Left forelimb (tissue), 1 donor: ENCODE data around the gene C5orf34.
"Not testable (repeated sequence)": the region's sequence is repeated elsewhere in the genome, so short reads cannot be mapped to it uniquely, and the experiment has no call there.

Experiments
- DNase-seq: peaks from one replicate; pipeline ENCODE4 v3.0.0-alpha.2; 2018; ENCODE audit warnings: low spot score

Gene C5orf34

DNA sequence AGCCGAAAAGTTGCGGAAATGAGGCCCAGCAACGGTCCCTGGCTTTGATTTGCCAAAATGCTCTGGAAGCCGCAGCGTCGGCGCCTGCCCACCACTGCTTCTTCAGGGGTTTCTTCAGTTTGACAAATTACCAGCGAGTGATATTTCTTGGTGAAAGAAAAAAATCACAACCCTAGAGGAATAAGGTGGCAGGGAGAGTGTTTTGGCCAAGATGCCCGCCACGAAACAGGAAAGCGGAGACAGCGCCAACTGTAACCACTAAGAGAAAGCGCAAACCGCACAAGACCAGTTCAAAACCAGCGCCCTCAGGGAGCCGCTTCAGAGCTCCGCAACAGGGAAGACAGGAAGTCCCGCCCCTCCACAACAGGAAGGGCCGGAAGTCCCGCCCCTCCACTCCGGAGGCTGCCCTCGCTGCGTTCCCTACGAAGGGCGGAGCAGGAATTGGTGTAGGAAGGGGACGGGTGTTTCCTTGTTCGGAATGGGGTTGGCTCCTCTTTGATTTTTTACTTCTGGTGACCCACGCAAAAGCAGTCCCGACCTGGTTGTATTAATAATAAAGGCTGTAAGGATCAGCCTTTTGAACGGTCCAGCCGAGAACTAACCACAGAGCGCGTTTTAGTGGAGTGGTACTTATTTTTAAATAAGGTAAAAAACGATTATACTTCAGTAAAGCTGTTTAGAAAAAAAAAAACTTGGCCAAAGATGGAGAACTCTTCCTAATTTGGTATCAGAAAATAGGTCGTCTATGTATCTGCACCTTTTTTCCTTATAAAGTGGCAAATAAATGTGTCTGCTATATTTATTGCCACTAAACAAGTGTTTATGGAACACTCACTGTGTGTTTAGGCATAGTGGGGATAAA, at the start of gene C5orf34:
Gene C5orf34, minus strand, starts transcription at position 333 of the 862 bp plus-strand sequence. CDS start 5,809 bp downstream, outside the sequence.
- peak; percentile 98 for DNase-seq

DNA sequence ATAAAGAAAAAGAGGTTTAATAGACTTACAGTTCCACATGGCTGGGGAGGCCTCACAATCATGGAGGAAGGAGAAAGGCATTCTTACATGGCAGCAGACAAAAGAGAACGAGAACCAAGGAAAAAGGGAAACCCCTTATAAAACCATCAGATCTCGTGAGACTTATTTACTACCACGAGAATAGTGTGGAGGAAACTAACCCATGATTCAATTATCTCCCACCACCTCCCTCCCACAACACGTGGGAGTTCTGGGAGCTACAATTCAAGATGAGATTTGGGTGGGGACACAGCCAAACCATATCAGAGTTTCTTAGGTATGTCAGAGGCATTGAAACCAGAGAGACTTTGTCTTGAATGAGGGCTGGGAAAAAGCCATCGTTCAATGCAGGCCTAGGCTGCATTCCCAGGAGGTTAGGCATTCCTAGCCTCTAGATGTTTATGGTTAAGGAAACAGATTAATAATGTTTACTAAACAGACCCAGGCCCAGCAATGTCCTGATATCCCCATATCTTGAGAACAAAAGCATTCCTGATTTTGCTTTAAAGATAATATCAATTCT, 49.4 kb upstream of the C5orf34 start:
- no peak for DNase-seq

DNA sequence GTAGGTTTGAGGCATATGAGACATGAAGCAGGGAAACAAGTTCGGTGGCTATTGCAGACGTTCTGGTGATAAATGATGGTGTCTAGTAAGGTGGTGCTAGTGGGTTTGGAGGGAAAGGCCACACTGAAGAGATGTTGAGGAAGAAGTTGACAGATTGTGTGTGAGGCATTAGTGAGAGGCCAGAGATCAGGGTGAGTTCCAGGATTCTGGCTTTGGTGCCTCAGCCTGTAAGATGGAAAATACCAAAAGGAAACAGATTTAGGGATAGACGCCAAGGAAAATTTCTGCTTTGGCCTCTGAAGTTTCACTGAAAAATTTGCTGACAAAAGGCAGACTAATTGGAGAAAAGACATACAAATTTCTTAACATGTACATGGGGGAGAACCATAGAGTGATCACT, 48.4 kb upstream of the C5orf34 start:
- DNase-seq = no peak

DNA sequence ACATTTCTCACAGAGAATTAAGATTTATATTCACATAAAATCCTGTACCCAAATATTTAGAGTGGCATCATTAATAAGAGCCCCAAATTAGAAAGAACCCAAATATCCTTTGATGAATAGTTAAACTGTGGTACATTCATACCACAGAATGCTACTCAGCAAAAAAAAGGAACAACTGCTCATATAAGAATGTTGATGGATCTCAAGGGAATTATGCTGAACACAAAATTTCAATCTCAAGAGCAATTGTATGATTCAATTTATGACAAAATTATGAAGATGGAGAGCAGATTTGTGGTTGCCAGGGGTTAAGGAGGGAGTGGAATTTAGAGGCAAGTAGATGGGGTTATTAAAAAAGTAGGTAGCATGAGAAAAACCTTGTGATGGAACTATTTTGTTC, 46.4 kb upstream of the C5orf34 start:
- no peak for DNase-seq

DNA sequence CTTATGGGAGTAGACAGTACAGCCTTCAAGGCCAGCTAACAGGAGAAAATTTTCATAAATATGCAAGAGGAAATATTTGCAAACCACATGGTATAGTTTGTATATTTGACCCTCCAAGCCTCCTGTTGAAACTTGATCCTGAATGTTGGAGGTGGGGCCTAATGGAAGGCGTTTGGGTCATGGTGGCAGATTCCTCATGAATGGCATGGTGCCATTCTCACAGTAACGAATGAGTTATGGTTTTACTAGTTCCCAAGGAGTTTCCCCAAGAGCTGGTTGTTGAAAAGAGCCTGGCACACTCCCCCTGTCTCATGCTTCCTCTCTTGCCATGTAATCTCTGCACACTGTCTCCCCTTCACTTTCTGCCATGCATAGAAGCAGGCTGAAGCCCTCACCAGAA, 45.2 kb upstream of the C5orf34 start:
- DNase-seq = no peak

DNA sequence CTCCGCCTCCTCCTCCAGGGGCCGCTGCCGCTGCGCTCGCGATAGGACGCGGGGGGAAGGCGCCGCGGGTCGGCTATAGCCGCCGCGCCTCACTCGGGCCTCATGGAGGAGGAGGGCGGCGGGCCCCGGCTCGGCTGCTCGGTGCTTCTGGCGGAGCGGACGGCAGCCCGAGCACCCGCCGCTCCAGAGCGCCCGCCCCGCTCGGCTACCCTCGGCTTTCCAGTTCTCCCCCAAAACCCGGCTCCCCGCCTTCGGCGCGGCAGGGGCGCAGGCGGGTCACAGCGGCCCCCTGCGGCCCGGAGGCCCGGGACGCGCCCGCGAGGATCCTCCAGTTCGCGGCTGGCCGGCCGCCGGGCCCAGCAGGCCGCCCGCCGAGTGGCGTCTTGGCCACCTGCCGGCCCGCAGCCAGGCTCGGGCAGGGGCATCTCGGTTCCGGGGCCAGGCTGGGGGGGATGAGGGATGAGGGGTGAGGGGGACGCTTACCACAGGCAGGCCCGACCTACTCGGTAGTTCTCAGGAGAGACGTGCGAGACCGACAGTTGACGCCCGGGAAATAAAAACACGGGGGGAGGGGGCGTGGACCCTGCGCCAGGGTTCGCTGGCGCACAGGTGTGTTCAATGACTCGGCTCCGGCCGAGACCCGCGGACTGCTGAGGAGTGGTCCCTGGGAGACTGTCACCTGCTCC, 42.1 kb upstream of the C5orf34 start, which contains the start of gene PAIP1:
Gene PAIP1, minus strand, starts transcription at position 221 of the 686 bp plus-strand sequence. CDS start 231 bp downstream, outside the sequence.
- peak; percentile 92 for DNase-seq

DNA sequence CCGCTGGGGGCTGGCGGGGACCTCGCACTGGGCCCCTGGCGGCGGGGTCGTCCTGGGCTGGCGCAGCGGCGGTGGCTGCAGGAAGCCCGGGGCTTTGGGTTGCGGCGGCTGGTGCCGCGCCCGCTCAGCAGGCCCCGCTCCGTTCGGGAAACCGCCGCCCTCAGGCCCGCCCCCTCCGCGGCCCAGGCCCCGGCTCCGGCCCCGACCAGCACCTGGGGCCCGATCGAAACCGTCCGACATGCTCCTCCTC, 41.6 kb upstream of the C5orf34 start:
- not testable (repeated sequence) for DNase-seq

DNA sequence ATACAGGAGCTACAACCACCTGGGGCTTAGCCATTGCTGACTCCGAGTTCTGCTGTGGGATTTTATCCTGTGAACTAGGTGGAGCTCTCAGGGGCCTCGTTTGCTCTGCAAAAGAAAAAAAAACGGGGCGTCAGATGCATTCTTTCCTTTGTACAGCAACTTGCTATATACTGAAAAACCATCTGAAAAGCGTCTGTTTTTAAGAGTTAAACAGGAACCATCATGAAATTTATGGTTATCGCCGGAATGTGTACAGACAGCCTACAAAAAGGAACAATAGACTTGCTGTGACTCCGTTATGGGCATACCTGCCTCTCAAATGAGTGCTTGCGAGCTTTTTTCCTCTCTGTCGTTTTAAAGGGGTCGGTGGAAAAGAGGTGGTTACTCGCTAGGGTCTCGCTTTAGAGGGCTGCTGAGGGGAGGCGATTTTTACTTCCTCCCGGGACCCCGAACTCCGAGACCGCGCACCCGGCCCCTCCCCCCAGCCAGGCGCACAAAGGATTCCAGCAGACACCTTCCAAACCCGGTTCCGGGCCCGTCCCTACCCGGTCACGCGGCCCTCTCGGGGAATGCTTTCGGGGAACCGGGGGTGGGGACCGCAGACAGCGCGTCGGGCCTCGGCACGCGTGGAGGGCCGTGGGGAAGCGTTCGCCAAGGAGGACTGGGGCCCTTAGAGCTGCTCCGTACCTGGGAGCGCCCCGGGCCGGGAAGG, 41.1 kb upstream of the C5orf34 start:
- peak; percentile 76 for DNase-seq

DNA sequence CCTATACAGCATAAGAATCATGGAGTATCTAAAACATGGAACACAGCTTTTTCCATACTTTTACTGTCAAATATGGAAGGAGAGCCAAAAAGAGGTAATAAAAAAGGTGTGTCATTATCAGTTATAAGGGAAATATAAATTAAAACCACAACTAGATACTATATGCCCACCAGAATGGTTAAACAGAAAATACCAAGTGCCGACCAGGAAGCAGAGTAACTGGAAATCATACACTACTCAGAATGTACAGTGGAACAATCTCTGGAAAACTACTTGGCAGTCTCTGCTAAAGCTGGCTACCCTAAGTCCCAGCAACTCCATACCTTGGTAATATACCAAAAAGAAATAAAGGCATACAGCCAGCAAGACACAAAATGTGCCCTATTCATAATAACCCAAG, 39.5 kb upstream of the C5orf34 start:
- DNase-seq = no peak

DNA sequence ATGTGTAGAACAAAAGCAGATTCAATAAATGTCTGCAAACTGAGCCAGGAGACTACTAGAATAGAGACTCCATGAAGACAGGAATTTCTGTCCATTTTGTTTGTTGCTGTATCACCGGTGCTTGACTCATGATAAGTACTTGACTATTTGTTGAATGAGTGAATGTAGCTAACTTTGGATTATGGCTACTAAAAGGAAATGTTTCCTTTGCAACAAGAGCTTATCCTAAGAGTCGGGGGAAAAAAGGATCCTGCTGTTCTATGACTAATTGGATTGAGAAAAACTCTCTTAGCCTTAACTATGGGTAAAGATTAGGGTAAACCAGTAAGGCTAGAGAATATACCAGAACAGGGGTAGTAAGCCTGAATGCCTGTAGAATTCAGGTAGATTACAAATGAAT, 38.4 kb upstream of the C5orf34 start:
- no peak for DNase-seq

GRCh38 chr5:43551731-43552130, 36.8 kb upstream of the C5orf34 start:
- DNase-seq = no peak

DNA sequence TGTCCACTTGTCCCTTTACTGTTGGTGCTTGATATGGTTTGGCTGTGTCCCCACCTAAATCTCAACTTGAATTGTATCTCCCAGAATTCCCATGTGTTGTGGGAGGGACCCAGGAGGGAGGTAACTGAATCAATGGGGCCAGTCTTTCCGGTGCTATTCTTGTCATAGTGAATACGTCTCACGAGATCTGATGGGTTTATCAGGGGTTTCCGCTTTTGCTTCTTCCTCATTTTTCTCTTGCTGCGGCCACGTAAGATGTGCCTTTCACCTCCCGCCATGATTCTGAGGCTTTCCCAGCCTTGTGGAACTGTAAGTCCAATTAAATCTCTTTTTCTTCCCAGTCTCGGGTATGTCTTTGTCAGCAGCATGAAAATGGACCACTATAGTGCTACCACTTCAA, 34.3 kb upstream of the C5orf34 start:
- DNase-seq = not testable (repeated sequence)

GRCh38 chr5:43548358-43548757, 33.4 kb upstream of the C5orf34 start:
- no peak for DNase-seq

DNA sequence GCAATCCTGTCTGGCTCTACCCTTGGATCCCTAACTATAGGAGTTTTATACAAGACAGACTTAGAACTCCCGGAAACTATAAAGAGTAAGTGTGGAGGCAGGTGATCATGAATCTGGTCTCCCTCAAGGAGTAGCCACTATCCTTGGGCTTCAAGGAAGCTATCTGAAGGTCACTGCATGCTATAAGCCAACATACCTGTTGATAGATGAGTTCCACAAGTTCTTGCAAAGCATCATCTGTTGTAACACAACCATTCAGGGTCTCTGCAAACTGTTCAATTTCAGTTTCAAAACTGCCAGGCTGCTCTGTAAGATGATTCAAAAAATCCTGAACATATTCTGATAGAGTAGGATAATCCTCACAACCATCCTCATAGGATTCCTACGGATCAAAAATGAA, 32.6 kb upstream of the C5orf34 start:
- no peak for DNase-seq

DNA sequence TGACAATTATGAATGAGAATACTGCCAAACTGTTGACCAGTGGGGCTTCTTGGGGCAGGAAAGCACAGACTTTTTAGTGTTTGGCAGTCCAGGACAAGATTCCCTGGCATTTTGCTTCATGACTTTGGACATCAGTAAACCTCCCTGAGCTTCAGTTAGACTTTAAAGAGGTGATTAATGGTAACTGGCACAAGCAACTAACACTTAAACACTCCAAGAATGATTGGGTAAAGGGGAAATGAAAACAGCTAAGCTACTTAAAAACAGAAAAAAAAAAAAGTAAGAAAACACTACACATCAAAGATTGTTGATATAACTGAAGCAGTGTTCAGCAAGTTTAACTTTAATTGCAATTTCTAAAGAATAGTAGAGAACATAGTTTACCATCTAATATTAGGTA, 28.5 kb upstream of the C5orf34 start:
- no peak for DNase-seq

- DNase-seq = no peak
Measured at GRCh38 chr5:43540746-43541145, 25.8 kb upstream of the C5orf34 start.

- no peak for DNase-seq
Measured at GRCh38 chr5:43536972-43537371, 22.0 kb upstream of the C5orf34 start.

DNA sequence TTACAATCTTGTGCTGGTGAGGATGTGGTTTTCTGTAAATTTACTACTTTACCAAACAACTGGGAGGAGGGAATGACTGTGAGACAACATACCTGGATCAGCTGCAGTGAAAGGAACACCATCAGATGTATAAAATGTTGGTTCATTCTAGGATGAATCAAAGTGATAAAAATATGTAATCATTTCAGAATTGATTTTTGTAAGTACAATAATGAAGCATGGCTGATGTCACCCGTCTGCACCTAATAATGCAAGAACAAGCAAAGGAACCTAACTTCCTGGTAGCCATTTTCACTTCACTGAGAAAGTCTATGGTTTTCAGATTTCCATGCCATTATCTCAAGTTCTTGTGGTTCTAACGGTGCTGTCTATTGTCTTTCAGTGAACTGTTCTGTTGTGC, 18.7 kb upstream of the C5orf34 start:
- DNase-seq = no peak

DNA sequence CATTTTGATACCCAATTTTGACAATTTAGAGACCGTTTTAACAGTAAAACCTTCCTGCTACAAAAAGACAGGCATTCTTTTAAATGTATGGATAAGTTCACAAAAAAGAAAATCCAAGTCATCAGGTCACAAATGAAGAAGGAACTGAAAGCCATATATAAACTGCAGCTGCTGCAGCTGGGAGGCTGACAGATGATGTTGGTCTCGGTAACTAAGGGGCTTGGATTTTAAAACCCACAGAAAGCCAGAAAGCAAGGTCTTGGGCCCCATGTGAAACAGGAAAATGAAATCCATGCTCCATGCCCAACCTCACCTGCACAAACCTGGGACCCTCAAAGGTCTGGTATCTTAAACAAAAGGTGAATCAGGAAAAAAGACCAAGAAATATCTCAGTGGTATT, 15.7 kb upstream of the C5orf34 start:
- DNase-seq = no peak

- DNase-seq = no peak
Measured at GRCh38 chr5:43523662-43524072, 8.7 kb upstream of the C5orf34 start.

DNA sequence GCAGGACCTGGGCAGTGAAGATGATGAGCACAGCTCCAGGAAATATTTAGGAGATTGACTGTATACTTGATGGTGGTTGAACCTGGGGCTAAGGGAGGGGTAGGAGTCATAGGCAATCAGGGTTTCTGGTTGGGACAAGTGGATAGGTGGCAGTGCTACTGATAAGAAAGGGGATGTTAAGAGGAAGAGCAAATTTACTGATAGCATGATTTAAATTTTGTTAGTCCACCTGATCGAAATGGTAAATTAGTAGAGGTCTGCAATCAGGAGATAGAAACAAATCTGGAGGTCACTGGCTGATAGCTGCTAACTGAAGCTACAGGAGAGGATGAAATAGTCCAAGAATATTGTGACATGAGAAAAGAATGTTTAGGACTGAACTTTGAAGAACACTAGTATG, 5.7 kb upstream of the C5orf34 start:
- DNase-seq = no peak

DNA sequence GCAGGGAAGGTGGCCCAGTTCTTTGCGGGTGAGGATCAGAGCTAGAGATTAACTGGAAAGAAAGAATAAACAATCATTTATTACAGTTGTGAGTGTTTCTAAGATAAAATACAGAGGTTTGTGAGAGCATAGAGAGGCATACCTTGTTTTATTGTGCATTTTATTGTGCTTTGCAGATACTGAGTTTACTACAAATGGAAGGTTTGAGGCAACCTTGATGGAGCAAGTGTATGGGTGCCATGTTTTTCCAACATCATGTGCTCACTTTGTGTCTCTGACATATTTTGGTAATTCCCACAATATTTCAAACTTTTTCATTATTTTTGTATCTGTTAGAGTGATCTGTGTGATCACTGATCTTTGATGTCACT, 715 bp upstream of the C5orf34 start:
- no peak for DNase-seq

DNA sequence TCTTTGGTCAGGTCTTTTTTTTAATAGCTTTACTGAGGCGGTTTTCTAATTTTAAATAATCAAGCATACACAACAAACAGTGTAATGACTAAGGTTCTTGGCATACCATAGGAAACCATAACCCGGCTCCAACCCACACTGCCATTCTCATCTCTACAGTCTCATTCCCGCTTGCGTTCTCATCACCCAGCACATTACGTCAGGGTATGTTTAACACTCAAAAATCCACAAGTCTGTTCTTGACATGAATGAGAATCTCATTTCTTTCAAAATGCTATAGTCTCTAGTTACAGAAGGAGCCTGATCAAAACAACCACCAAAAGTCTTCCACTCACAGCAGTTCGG, 505 bp downstream of the C5orf34 start:
- no peak for DNase-seq
